Testis (tissue), 3 donors: ENCODE measurements around the gene TKFC. TPM values are rescaled to one million over a fixed set of nuclear protein-coding genes. Genes with fewer than 3 reads are reported as not detected.
A peak's percentile ranks its signal among the peaks of the same experiment; 100 is the strongest.

Source experiments
- DNase-seq: peaks from one replicate; pipeline ENCODE4 v3.0.0-alpha.2; 2019
- H3K27ac ChIP-seq, 2 donors: fragments of 200-600 bp; sonication (generic); one replicate each; pipeline ENCODE4 v1.5.1; 2019
- H3K27me3 ChIP-seq: fragments of 200-600 bp; sonication (generic); one replicate; pipeline ENCODE4 v1.5.1; 2019
- H3K36me3 ChIP-seq: fragments of 200-600 bp; sonication (generic); one replicate; pipeline ENCODE4 v1.5.1; 2017; ENCODE audit warnings: low read depth; ENCODE audit errors: missing control alignments
- H3K4me1 ChIP-seq: fragments of 200-600 bp; sonication (generic); one replicate; pipeline ENCODE4 v1.5.1; 2019
- H3K4me3 ChIP-seq, 2 donors: fragments of 200-600 bp; sonication (generic); one replicate each; pipeline ENCODE4 v1.5.1; 2017 to 2019
- H3K9me3 ChIP-seq: fragments of 200-600 bp; sonication (generic); one replicate; pipeline ENCODE4 v1.5.1; 2017
- POLR2A ChIP-seq: fragments of 450-650 bp; IDR thresholded peaks from one replicate; pipeline ENCODE4 v1.6.1; 2017; ENCODE audit warnings: antibody characterized with exemption, mild to moderate bottlenecking, moderate library complexity
- WGBS, 2 donors: methylation state at CpG; one replicate each; pipeline ENCODE4 v1.1.5; 2018; 5-methylcytosine and 5-hydroxymethylcytosine counted together
- intact Hi-C: fragments of 100-400 bp; cut with DNase I; formaldehyde crosslinking; loops from one replicate; pipeline ENCODE4 v1.15.1; 2023; ENCODE audit warnings: low total_unique reads
- polyA plus RNA-seq: library from polyadenylated mRNA; stranded (reverse); fragments of 350-450 nt; fragmentation: Illumina TruSeq; extraction: RNeasy Lipid Tissue Mini Kit (QIAGEN cat#74804); gene quantifications from one replicate; pipeline ENCODE4 v1.2.3, GENCODE V29; 2014; ENCODE audit warnings: low read depth, low replicate concordance; ENCODE audit not compliant: insufficient read depth
- total RNA-seq, 2 donors: library from RNA; depleted of rRNA; stranded (reverse); fragments of >200 nt; gene quantifications; one replicate each; pipeline ENCODE4 v1.2.3, GENCODE V29; 2016
- TF ChIP-seq, protein P1 (sequence below), 3 experiments: fragments of 450-650 bp in 2 of 3; fragments of 200-600 bp in 1 of 3; sonication (generic) in 1 of 3; IDR thresholded peaks; one replicate each; pipeline ENCODE4 v1.5.1; 2016 to 2019; ENCODE audit warnings: antibody characterized with exemption in 3 of 3, mild to moderate bottlenecking in 2 of 3, moderate library complexity in 1 of 3

Gene TKFC
- total and polyA plus RNA-seq, 3 donors from 2014 or later = 90.1 to 159 (median 121) TPM

DNA sequence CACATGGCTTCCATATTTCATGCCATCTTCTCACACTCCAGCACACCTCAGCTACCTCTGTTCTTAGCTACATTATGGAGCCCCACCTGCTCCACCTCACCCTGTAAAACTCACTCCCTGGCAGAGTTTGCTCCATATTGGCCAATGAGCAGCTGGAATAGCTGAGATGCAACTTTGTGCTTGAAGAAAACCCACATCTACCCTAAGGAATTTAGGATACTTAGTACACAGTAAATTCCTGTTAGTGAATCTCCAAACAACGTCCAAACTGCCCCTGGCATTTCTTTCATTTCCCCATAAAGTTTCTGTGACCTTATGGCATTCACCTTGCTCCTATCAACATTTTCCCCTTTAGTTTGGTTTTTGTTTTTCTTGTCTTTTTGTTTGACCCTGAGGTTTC lies 35.7 kb upstream of the TKFC start:
- Histone ChIP-seq H3K9me3 (no peaks in the 10 kb centered on the region), H3K27me3 (no peaks in the 10 kb centered on the region), H3K4me3 (no peak overlapping the region), H3K27ac (peak overlapping the region in 1 of 2 donors; percentile 74), H3K36me3 (no peaks in the 10 kb centered on the region), H3K4me1 (peaks cover 35% of the 10 kb centered on the region)
- 23 to 42% methylated on average over 1 of the region's 1 CpG for WGBS, 2 donors
- DNase-seq = no peak
- intact Hi-C loops = no loop called here
- TF ChIP-seq, protein P1, sequence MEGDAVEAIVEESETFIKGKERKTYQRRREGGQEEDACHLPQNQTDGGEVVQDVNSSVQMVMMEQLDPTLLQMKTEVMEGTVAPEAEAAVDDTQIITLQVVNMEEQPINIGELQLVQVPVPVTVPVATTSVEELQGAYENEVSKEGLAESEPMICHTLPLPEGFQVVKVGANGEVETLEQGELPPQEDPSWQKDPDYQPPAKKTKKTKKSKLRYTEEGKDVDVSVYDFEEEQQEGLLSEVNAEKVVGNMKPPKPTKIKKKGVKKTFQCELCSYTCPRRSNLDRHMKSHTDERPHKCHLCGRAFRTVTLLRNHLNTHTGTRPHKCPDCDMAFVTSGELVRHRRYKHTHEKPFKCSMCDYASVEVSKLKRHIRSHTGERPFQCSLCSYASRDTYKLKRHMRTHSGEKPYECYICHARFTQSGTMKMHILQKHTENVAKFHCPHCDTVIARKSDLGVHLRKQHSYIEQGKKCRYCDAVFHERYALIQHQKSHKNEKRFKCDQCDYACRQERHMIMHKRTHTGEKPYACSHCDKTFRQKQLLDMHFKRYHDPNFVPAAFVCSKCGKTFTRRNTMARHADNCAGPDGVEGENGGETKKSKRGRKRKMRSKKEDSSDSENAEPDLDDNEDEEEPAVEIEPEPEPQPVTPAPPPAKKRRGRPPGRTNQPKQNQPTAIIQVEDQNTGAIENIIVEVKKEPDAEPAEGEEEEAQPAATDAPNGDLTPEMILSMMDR (IDR thresholded peaks at IDR 0.05) = no peak
- no peak for TF ChIP-seq POLR2A

DNA sequence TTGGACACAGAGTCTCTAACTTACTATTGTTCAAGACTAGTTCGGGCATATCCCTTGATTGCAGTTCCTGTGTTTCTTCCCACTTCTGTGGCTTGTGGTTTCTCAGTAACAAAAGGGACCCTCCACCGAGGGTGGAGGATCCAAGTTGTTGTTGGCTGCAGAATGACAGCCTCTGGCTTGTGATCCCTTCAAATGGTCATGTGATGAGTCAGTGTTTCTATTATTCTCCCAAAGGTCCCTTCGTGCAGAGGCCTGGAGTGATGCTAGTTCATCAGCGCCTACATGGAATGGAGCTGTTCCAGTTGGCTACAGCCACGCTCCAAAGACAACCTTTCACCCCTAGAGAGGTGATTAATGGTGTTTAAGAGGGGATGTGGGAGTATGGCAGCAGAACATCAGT lies 35.3 kb upstream of the TKFC start:
- no peaks in the 10 kb centered on the region for H3K9me3 ChIP-seq
- peaks cover 35% of the 10 kb centered on the region for H3K4me1 ChIP-seq
- WGBS, 2 donors = 43 to 47% methylated on average over 5 of the region's 5 CpGs
- no peaks in the 10 kb centered on the region for H3K27me3 ChIP-seq
- no peak for TF ChIP-seq POLR2A
- TF ChIP-seq, protein P1 (IDR thresholded peaks at IDR 0.05) = no peak
- H3K36me3 ChIP-seq = no peaks in the 10 kb centered on the region
- DNase-seq = peak; percentile 57
- intact Hi-C loops = no loop called here
- H3K4me3 ChIP-seq = no peak overlapping the region
- peak overlapping the region in 1 of 2 donors; percentile 74 for H3K27ac ChIP-seq

DNA sequence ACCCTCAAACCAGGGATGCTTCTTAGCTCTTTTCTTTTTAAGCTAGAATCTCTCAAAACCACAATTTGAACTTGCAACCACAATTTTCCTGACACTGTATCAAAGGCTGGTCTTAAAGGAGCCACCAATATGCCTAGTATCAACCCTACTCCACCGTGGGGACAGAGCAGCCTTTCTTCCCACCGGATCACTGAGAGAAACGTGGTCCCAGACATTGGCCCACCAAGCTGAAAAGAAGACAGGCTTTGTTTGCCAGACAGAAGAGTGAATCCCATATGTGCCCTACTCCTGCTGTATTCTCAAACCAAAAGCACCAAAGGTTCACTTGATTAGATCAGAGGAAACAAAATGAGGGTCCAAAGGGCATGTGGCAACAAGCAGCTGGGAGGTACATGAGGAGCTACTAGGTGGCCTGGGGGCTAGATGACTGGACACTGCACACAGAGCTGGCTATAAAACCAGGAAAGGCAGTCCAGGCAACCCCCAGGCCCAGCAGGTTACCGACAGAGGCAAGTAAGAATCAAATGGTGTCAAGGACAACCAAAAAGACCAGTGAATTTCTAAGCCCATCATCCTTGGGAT lies 34.3 kb upstream of the TKFC start:
- WGBS, 2 donors = 81 to 89% methylated on average over 4 of the region's 4 CpGs
- intact Hi-C loops = no loop called here
- no peak for DNase-seq
- peak overlapping the region; percentile 32 to 74 for H3K27ac ChIP-seq
- peaks cover 30% of the 10 kb centered on the region for H3K4me1 ChIP-seq
- no peaks in the 10 kb centered on the region for H3K27me3 ChIP-seq
- H3K4me3 ChIP-seq = no peak overlapping the region
- no peaks in the 10 kb centered on the region for H3K36me3 ChIP-seq
- no peaks in the 10 kb centered on the region for H3K9me3 ChIP-seq
- TF ChIP-seq, protein P1 (IDR thresholded peaks at IDR 0.05) = no peak
- no peak for TF ChIP-seq POLR2A

DNA sequence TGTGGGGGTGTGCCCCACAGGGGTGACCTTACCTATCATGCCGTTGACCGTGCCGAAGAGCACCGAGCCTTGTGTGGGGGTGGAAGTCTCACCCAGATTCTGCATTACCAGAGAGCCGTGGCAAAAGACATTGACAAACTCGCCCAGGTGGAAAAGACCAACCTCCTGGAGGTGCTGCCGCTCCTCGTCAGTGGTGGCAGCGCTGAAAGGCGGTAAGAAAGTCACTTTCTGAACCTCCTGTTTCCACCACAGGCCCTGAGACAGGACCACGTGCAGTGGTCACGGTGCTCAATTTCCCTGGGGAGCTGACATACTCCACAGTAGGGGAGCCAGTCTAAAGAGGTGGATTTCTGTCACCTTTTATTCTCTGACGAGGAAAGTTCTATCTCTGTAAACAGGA lies 30.5 kb upstream of the TKFC start:
- TF ChIP-seq POLR2A = no peak
- TF ChIP-seq, protein P1 (IDR thresholded peaks at IDR 0.05) = no peak
- Histone ChIP-seq H3K36me3 (no peaks in the 10 kb centered on the region), H3K27me3 (no peaks in the 10 kb centered on the region), H3K4me3 (no peak overlapping the region), H3K9me3 (no peaks in the 10 kb centered on the region), H3K4me1 (peaks cover 12% of the 10 kb centered on the region), H3K27ac (no peak overlapping the region)
- WGBS, 2 donors = 92 to 96% methylated on average over 11 to 13 of the region's 13 CpGs
- no peak for DNase-seq
- intact Hi-C loops = no loop called here

DNA sequence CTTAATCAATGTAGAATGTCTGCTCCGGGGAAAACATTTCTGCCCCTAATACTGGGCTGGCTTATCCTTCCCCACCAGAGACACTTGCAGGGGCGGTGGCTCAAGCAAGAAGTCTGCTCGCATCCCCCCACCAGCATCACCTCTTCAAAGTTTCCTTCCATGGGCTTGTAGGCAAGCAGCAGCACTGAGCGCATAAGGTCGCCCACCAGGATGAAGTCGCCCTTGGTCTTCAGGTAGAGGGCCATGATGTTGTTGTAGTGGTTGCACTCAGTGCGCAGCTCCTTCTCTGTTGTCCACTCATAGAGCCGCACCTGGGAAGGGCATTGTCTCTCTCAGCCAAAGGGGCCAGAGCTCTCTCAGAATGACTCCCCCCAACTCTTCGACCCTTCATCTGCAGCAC lies 29.3 kb upstream of the TKFC start:
- WGBS, 2 donors = 90 to 96% methylated on average over 5 to 9 of the region's 9 CpGs
- no peaks in the 10 kb centered on the region for H3K36me3 ChIP-seq

More for the DNA sequence above, 29.3 kb upstream of the TKFC start:
- no peaks in the 10 kb centered on the region for H3K9me3 ChIP-seq
- no peak overlapping the region for H3K4me3 ChIP-seq
- intact Hi-C loops = no loop called here
- H3K27me3 ChIP-seq = no peaks in the 10 kb centered on the region
- H3K27ac ChIP-seq = no peak overlapping the region
- DNase-seq = no peak
- peaks cover 2% of the 10 kb centered on the region for H3K4me1 ChIP-seq
- TF ChIP-seq, protein P1 (IDR thresholded peaks at IDR 0.05) = no peak
- TF ChIP-seq POLR2A = no peak
